Medulla oblongata (tissue), 1 donor: ENCODE data around the gene GPR176.
"Not testable (repeated sequence)": the region's sequence is repeated elsewhere in the genome, so short reads cannot be mapped to it uniquely, and the experiment has no call there.

Experiments used
- DNase-seq: peaks from one replicate; pipeline ENCODE4 v3.0.0-alpha.2; 2015; ENCODE audit errors: extremely low spot score

Gene GPR176

GRCh38 chr15:39935241-39935640 is 15.2 kb upstream of the GPR176 start:
- no peak for DNase-seq

- peak; percentile 21 for DNase-seq
Observed at GRCh38 chr15:39934397-39935071, 14.5 kb upstream of the GPR176 start.

- DNase-seq = no peak
Observed at GRCh38 chr15:39931615-39932014, 11.5 kb upstream of the GPR176 start.

GRCh38 chr15:39926526-39926925 is 6.5 kb upstream of the GPR176 start:
- DNase-seq = no peak

- no peak for DNase-seq
Observed at GRCh38 chr15:39925112-39925842, 5.2 kb upstream of the GPR176 start.

GRCh38 chr15:39924437-39924836 is 4.4 kb upstream of the GPR176 start:
- no peak for DNase-seq

GRCh38 chr15:39922462-39923092 is 2.5 kb upstream of the GPR176 start:
- DNase-seq = peak; percentile 9

GRCh38 chr15:39921274-39921638 is 1.2 kb upstream of the GPR176 start:
- DNase-seq = no peak

GRCh38 chr15:39920510-39921273 is 626 bp upstream of the GPR176 start:
- peak; percentile 81 for DNase-seq

- DNase-seq = no peak
Observed at GRCh38 chr15:39919411-39919747, 687 bp downstream of the GPR176 start.

- DNase-seq = no peak
Observed at GRCh38 chr15:39918688-39919385, 1.2 kb downstream of the GPR176 start.

- DNase-seq = no peak
Observed at GRCh38 chr15:39914977-39915376, 5.1 kb downstream of the GPR176 start.

GRCh38 chr15:39909007-39909406 is 11.1 kb downstream of the GPR176 start:
- DNase-seq = no peak

GRCh38 chr15:39908186-39908585 is 11.9 kb downstream of the GPR176 start:
- no peak for DNase-seq

- no peak for DNase-seq
Observed at GRCh38 chr15:39907216-39907615, 12.8 kb downstream of the GPR176 start.

GRCh38 chr15:39904115-39904514 is 16.0 kb downstream of the GPR176 start:
- DNase-seq = no peak

- no peak for DNase-seq
Observed at GRCh38 chr15:39898317-39898716, 21.7 kb downstream of the GPR176 start.

GRCh38 chr15:39896846-39897245 is 23.2 kb downstream of the GPR176 start:
- DNase-seq = no peak

GRCh38 chr15:39896101-39896500 is 24.0 kb downstream of the GPR176 start:
- no peak for DNase-seq

- DNase-seq = not testable (repeated sequence)
Observed at GRCh38 chr15:39893051-39893450, 27.0 kb downstream of the GPR176 start.

- DNase-seq = no peak
Observed at GRCh38 chr15:39892418-39892817, 27.6 kb downstream of the GPR176 start.

- no peak for DNase-seq
Observed at GRCh38 chr15:39890621-39891020, 29.4 kb downstream of the GPR176 start.
